ENCODE results near the gene CPOX.

Gene CPOX

DNA sequence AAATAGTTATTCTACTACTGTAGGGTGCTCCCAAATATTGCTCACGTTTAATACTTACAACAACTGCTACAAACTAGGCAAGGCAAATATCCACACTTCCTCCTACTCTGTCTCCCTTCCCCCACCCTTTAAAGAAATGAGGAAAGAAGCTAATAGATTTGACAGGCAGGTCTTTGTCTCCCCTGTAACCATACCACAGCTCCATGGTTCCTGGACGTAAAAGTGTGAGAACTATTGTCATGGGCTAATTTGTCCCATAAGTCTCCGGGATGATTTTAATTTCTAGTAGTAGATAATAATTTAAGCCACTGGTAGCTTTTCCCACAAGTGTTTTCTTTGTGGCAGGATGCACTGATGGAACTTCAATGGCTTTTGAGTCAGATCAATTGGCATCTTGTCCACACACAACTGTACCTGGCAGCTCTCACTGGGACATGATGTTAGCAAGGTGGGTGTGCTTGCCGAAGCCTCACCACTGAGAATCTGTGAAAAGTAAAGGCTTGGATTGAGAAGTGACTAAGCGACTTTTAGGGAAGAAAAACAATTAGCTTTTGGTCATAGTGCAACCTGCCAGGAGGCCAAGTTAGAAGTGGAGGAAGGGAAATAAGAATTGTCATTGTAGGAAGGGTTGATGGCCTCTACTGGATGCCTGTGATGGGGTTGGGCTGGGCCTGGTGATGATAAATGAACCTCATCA is 1.4 kb upstream of the CPOX start:
- DNase-seq = no peak

DNA sequence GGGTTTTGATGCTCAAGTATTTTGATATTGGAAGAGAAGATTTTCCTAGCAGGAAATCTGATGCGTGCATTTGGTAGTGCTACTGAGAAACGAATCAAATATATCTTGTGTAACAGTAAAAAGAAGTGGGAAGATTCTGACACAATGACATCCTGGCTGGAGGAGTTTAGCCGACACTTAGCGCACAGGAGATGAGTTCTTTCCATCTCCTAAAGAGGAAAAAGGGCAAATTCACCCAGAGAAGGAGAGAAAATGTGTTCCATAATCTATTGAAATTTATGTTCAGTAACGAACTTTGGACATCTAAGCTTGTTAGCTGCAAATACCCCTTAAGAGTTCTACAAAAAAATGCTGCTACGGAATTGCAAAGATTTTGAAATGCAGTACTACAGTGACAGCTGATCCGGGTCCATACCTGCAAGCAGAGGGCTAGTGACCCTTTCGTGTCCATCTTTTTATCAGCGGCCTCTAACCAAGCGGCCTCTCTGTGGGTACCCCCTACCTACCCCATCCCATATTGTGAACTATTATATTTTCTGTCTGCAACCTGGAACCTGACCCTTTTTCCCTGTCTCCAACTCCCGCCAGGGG is 971 bp downstream of the CPOX start:
- DNase-seq = no peak

DNA sequence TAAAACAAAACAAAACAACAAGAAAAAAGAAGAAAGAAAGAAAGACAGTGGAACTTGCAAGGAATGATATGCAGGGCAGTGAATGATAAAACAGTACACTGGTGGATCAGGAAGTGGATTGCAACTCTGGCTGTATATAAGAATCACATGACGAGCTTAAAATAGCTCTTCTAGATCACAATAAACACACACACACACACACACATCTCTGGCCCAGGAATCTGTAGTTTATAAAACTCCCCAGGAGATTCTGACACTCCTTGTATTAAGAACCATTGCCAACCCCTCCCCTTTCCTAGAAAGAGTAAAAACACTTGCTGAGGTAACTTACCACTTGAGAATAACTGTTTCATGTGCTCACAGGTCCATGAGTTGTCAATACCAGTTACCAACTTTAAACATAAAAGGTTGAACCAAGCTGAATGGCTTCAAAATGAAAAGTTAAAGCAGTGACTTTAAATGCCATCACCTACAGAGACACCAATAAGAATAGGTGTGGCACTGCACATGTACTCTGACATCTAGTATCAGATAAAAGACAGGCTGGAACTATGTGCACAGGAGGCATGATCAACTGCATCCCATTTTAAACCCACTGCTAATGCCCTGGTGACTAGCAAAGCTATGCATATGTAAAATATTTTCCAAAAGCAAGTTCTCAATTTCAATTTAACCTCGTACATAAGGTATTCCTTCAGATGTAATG is 3.9 kb downstream of the CPOX start:
- DNase-seq = no peak

DNA sequence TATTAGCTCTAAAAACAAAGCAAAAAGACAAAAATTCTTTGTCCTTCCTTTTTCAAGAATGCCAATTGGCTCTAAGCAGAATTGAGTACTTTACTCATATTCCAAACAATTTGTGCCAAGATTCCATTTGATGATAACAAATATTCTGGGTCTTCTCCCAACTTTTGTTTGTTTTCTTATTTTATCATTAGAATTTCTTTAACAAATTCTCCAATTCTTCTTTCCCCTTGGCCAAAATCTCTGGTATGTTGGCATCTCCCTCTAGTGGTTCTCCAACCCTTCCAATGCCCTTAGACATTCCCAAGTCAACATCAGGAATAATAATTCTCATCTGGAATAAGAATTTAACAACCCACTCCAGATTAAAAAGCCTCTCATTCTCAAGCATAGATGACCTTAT is 5.3 kb downstream of the CPOX start:
- DNase-seq = no peak

DNA sequence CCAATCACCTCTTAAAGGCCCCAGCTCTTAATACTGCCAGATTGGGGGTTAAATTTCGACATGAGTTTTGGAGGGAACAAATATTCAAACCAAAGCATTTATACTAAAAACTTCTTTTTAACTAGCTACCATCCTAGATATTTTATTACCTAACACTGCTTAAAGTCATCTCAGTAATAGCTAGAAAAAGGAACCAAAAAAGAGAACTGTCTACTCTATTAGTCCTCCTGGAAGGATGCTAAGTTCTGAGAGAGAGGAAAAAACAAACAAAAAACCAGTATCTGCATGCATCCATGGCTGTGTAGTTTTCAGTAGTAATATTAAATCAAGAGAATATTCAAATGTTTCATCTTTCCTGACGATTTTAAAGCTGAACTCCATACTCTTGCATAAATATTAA is 5.8 kb downstream of the CPOX start:
- no peak for DNase-seq

DNA sequence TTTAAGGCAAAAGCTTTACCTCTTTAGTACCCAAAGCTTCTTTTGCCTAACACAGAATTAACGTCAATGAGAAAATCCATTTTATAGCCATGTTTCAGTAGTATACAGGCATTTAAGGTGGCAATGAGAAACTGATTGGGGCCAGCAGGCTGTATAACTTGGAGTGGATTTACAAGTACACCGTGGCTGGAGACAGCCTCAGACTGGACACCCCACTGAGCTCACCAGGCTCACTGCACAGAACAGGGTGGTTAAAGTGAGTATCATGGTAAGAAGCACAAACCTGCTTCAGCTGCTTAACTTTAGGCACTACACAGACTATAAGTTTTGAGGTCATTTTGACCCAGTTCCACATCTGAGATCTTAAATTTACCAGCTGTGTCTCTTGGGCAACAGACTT is 8.9 kb downstream of the CPOX start:
- no peak for DNase-seq

DNA sequence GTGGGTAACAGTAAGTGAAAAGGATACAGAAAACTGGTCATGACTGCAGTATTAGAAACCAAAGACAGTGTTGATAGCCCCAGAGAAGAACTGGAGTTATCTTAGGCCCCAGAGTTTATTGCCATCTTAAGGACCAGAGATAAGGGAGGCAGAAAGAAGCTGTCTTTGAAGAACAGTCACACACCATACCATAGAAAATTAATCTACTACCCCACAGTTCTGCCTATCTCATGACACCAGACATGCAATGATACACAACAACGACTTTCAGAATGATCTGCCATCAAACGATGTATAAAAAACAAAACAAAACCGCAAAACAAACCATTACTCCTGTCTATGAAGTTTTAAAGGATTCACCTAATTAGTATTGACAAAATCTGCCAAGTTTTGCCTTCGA is 9.6 kb downstream of the CPOX start:
- no peak for DNase-seq

DNA sequence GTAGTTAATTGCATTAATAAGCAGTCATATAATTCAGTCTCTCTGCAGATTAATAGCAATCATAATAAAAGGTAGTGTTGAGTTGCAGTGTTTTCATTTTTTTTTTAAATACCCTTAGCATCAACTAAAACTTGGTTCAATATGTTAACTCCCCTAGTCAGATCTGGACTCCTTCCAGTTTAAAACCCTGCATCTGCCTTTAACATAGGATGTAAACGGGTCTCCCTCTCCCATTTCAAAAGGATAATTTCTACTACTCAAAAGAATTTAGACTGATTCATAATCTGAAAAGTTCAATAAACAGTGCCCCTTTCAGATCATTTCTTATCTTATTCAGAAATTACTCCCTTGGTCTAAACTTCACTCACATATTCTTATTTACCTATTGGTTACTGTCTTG is 11.4 kb downstream of the CPOX start:
- no peak for DNase-seq

DNA sequence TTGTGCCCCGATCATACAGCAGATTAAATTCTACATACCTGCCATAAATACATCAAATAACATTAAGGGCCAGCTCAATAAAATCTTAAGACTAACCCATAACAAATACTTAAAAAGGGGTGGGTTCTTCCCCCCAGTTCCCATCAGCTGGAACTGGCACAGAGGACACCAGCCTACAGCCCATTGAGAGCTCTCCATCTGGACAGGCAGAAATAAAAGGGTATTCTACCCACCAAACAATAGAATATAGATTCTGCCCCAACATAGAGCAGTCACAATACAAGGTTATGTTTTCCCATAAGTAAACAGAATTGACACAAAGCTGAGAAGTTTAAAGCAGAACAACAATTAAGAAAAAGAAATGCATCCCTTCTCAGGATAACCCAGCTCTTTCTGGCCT is 11.9 kb downstream of the CPOX start:
- DNase-seq = no peak

DNA sequence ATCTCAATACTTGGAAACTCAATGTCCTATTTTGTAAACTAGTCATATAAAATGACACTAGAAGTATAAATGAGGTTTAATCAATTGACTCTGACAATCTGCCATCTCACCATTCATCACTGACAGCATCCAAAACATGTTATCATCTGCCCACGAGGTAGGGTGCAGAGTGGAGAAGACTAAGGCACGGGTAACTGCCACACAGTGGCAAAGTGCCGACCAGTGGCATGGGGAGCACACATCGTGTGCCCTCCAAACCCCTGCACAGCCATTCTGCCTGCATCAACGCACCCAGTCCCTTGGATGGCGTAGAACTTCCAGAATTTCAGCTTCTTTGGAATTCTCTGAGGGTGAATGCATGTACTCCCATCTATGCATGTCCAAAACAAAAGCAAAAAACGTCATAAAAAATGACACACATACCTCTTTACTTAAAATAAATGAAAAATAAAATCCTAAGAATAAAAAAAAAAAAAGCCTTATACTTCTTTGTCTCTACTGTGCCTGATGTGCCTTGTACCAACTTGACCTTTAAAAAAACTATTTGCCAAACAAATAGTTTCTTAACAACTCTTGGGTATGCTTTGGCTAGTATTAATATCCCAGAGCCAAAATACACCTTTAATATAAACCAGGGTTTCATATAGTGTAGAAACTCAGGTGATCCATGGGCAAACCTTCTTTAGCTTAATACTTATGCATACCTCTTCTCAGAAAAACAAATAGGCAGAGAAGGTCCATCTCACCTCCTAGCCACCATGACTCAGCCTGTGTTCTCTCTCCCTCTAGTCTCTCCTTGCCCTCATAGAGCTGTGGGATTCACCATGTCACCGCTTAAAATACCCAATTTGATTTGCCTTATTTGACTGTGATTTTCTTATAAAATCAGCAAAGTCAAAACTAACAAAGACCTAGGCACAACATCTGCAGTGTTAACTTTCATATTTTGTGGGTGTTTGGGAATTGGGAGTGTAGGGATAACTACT is 12.7 kb downstream of the CPOX start:
- no peak for DNase-seq

DNA sequence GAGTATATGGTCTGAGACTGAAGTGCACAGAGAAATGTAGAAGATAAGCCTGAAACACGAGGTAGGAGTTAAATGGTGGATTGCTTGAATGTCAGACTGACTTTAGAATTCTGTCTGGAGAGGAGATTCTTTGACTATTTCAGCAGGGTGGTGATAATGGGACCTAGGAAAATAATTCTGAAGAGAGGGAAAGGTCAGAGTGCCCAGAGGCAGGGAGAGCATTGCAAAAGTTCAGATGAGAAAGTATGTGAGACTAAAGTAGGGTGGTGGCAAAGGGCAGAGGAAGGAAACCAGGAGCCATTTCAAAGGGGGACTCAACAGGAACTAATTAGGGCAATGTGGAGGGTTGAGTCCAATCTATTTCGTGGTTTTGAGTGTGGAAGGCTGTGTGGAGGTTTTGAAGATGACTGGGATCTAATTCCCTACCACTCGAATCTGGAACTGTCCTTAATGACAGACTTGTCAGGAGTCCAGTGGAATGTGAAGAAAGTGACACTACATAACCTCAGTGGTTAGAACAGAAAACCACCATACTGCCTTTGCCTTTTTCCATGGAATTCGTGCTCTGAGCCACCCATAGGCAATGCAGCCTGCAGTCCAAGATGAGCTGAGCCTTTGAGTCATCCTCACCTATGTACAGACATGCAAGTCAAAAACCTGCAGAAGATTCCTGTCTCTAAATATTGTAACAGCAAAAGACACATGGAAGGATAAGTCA is 16.1 kb downstream of the CPOX start:
- no peak for DNase-seq

DNA sequence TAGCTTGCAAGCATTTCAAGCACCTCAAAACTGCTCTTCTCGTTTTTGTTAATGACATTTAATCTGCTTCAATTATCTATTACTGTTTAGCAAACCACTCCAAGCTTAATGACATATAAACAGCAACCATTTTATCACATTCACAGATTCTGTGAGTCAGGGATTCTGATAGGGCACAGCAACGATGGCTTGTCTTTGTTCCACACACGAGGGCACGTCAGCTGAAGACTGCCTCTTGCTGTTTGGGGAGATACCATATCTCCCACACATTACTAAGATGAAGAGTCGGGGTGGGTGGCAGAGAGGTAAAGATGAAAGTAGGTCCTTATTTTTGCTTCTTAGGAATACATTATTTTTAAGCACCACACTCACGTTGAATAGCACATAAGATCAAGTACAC is 19.3 kb downstream of the CPOX start:
- DNase-seq = no peak

DNA sequence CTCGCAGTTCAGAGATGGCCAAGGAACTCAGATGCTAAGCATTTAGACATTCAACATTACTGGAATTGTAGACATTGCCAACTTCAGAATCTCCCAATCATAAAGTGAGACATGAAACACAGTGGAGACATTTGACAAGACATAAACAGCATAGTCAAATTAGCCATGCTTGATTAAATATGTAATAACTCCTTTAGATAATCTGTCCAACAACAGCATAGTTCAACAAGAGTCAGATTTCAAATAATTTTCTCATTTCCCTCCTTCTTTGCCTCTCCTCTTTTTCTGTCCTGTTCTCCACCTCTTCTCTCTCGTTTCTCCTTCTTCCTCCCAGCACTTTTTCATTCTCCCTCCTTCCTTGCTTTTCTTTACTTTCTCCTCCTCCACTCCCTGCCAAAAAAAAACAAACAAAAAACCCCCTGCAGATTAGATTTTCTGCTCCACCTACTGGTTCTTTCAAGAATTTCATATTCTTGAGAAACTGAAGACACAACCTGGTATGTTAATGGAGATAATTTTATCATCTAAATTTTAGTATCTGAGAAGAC is 20.2 kb downstream of the CPOX start:
- no peak for DNase-seq

DNA sequence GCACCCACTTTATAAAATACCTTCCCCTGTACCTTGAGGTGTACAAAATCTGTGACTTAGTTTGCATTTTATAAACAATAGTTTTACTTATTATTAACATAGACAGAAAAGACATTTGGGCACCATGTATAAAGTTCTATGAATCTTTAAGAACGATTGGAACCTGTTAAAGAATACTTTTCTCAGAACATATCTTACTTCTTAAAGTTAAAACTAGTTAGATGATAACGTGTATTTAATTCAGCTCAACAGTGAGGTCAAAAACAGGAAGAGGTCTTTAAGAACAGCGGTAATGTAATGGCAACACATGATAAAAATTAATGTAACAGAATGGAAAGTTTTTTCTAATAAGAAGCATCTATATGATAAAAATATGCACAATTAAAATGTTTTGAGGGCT is 25.0 kb downstream of the CPOX start:
- DNase-seq = no peak

DNA sequence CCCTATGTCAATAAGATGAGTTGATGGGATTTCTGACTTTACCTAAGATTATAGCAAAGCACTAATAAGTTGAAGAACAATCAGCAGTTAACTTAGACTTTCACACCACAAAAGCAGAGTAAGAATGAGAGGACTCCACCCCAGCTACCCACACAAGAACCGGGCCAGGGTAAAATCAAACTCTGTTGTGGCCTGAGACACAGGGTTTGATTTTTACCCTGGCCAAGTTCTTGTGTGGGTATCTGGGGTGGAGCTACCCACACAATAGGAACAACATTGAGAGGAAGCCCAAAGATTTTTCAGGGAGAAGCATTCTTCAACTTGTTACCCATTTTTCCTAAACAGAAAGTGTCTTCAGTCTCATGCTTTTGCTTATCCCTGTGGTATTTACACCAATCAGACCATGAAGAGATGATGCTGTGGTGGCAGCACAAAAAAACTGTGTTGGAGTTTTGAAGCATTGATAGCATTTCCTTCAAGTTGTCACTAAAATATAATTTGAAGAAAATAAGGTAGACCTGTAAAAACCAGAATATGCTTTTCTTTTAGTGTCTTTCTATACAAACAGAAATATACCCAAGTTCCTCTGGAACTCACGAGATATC is 25.6 kb downstream of the CPOX start:
- no peak for DNase-seq

DNA sequence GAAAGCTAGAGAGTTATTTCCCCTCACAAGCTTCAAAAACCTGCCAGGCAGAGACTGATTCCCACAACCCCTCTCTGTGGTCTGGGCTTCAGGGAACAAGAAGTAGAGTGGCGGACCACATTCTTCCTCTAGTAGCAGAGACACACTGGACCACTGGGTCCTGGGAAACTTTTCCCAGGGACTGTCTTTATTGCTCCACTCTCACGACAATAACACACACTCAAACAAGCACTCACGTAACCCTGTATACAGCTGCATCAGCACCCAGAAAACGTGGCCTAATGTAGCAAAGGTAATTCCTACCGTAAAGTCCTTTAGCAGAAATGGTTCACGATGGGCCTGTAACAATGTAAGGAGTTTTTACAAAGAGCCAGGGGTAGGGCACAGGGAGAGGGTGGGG is 27.6 kb downstream of the CPOX start:
- DNase-seq = no peak

DNA sequence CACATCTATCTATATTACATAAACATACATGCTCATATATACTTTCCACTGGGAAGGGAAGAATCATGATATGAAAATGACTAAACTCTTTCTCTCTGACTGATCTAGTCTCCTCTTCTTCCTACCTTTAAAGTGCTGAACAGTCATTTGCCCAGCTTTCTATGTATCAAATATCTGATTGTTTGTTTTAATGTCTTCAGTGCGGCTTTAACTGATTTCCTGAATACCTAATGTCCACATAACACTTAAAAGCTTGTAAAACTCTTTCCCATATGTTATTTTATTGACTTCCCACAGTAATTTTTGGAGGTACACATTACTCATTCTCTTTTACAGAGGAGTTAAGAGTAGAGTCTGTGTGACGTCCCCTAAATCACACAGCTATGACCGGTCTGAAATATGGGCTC is 28.2 kb downstream of the CPOX start:
- no peak for DNase-seq

DNA sequence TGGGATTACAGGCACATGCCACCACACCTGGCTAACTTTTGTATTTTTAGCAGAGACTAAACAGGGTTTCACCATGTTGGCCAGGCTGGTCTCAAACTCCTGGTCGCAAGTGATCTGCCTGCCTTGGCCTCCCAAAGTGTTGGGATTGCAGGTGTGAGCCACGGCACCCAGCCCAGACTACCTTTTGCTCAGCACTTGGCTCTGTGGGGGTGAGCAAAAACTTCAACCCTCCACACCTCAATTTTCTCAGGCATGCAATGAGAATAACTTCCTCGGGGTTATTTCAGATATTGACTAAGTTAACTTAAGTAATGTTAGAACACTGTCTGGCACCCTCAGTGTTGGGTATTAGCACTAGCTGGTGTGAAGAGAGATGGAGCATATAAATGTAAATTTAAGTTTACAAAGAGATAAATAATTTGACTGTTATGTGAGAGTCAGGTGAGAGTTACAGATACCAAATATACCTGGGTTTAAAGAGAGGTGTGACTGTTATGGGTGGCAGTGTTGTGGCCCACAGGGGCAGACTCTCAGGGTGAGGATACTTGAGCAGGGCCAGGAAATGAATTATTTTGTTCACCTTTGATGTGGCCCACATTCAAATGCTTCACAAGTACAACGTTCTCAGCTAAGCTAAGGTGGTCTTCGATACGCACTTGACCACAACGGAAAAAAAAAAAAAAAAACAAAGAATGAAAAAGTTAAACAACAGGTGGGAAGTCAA is 29.0 kb downstream of the CPOX start:
- DNase-seq = peak; percentile 46

DNA sequence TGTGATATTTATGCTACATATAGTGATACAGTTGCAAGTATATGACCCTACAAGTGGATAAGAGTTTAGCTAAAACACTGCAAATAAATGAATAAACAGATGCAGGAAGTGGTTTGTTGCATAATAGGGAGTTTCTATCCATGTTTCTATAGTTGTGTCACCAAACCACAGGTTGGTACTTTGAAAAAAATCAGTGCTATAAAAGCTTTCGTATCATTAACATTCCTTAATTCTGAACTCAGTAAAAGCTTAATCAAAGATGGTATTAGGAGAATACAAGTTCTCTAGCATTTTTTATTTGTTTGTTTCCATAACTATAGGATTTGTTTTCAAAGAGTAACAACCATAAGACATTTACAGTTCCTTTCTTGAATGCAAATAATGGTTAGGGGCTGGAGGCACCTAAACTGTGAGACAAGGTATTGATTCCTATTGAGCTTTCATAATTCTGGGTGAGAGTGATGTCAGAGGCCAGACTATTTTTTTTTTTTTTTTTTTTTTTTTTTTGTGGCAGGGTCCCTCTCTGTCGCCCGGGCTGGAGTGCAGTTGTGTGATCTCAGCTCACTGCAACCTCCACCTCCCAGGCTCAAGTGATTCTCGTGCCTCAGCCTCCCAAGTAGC is 29.6 kb downstream of the CPOX start:
- peak; percentile 22 for DNase-seq

DNA sequence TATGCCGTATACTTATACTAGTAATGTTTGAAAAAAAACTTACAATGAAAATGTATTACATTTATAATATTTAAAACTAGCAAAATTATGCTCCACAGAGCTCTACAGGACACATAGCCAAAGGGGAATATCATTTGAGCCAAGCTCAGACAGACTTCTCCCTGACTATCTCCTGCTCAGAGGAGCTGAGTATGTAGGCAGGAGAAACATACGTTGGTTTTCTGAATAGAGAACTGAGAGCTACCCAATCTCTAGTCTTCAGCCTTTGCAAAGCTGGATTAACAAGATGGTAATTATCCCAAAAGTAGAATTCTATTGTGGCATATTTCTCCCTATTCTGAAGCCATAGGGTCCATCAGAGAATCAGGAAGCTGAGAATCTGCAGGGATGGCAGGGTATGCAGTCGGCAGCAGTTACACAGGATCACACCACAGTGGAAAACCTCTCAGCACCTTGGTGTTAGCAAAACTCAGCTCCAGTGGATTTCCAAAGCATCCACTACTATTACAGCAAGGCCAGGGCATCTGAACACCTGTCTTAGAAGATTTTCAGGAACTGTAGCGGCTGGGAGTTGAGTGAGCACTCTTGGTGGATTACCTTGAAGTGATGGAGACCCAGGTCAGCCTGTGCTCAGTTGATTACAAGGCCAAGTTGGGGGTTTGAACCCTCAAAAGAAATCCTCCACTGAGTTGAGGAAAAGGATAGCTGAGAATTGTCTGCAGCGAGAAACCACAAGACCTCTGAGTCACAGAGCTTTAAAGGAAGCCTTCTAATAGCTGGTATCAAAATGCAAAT is 31.5 kb downstream of the CPOX start:
- DNase-seq = no peak

Data from CD4-positive, alpha-beta T cell treated with Interleukin-15 for 1 hour (primary cell).